K562 (cell line): ENCODE results near the gene LOXL3. TPM values are rescaled to one million over a fixed set of nuclear protein-coding genes. Genes with fewer than 3 reads are reported as not detected.

ENCODE experiments used
- ATAC-seq: fragments of 200-7000 bp; cut with Tn5 transposase; 3 replicates; pipeline ENCODE4 v1.9.1; 2020; ENCODE audit warnings: moderate library complexity
- BruUV-seq: library from RNA; stranded (reverse); fragments of 400-500 nt; replicated peaks from 2 replicates; lab custom pipeline; 2021; lab: Mats Ljungman, UMichigan
- CTCF ChIA-PET: fragments of 300-600 bp; formaldehyde crosslinking; extraction: SDS; loops from one replicate; lab custom pipeline; 2021; ENCODE audit warnings: low intra/inter-chr PET ratio; lab: Yijun Ruan, JAX
- POLR2A ChIA-PET: fragments of 300-600, 350-650 bp; sonication (Branson Sonifier 250); formaldehyde crosslinking; extraction: SDS; loops from one replicate; lab custom pipeline; 2021; ENCODE audit warnings: antibody characterized with exemption, inconsistent platforms; lab: Yijun Ruan, JAX
- DNase-seq, 4 experiments: peaks; one replicate each; pipeline versions ENCODE4 v3.0.0 to v3.0.0-alpha.2; 2011 to 2018; ENCODE audit warnings: low spot score in 3 of 4, mixed read lengths in 3 of 4; ENCODE audit errors: extremely low read depth in 1 of 4
- FAIRE-seq: peaks from 2 replicates; lab custom pipeline; 2011; peaks lifted over from hg19 to GRCh38; lab: Jason Lieb, UNC
- H2AFZ ChIP-seq: 2 replicates; pipeline ENCODE4 v1.6.0; 2011; ENCODE audit warnings: low read depth, low read length, control low read depth, inconsistent platforms
- H3K27ac ChIP-seq: fragments of 200-600 bp; 3 replicates; pipeline ENCODE4 v1.8.0; 2011; ENCODE audit warnings: low read depth, mild to moderate bottlenecking, control low read depth, inconsistent platforms, low read length, moderate library complexity, mixed read lengths; ENCODE audit errors: extremely low read depth
- H3K27me3 ChIP-seq, 2 experiments: fragments of 300-600 bp in 1 of 2; 2 replicates in 1 of 2; 3 replicates in 1 of 2; pipeline versions ENCODE4 v1.6.0 to v1.8.0; 2011; ENCODE audit warnings: inconsistent platforms in 2 of 2, low read length in 2 of 2, mild to moderate bottlenecking in 1 of 2, mixed read lengths in 1 of 2, moderate library complexity in 1 of 2; ENCODE audit not compliant: control insufficient read depth in 2 of 2, insufficient read depth in 2 of 2
- H3K36me3 ChIP-seq: fragments of 300-600 bp; 3 replicates; pipeline ENCODE4 v1.8.0; 2011; ENCODE audit warnings: mild to moderate bottlenecking, low read length, inconsistent platforms; ENCODE audit not compliant: control insufficient read depth, insufficient read depth
- H3K4me1 ChIP-seq, 2 experiments: fragments of 200-600 bp in 1 of 2; replicated peaks in 1 of 2; 2 replicates in 1 of 2; 3 replicates in 1 of 2; pipeline versions ENCODE4 v1.5.1 to v1.8.0; 2011; ENCODE audit warnings: inconsistent platforms in 2 of 2, low read length in 2 of 2, mild to moderate bottlenecking in 1 of 2, mixed read lengths in 1 of 2, moderate library complexity in 1 of 2; ENCODE audit not compliant: control insufficient read depth in 2 of 2, insufficient read depth in 2 of 2
- H3K4me2 ChIP-seq: 2 replicates; pipeline ENCODE4 v1.6.1; 2011; ENCODE audit warnings: low read length, control low read depth, inconsistent platforms, mixed read lengths; ENCODE audit not compliant: insufficient read depth
- H3K4me3 ChIP-seq: fragments of 200-600 bp; sonication (generic), shearing (Covaris generic); 2 replicates; pipeline ENCODE4 v1.5.1; 2016; ENCODE audit warnings: control low read depth, inconsistent platforms
- H3K79me2 ChIP-seq: fragments of 200-600 bp; 3 replicates; pipeline ENCODE4 v1.8.0; 2011; ENCODE audit warnings: low read length, inconsistent platforms; ENCODE audit not compliant: control insufficient read depth, insufficient read depth
- H3K9ac ChIP-seq, 2 experiments: 2 replicates each; pipeline versions ENCODE4 v1.6.0 to v1.6.1; 2011; ENCODE audit warnings: low read depth in 2 of 2, low read length in 2 of 2, control low read depth in 1 of 2, inconsistent platforms in 1 of 2, mild to moderate bottlenecking in 1 of 2, mixed read lengths in 1 of 2; ENCODE audit not compliant: insufficient read depth in 1 of 2
- H3K9me1 ChIP-seq: one replicate; pipeline ENCODE4 v1.6.0; 2011; ENCODE audit warnings: inconsistent platforms, mild to moderate bottlenecking, low read length, moderate library complexity; ENCODE audit not compliant: control insufficient read depth, insufficient read depth
- H3K9me3 ChIP-seq: replicated peaks from 2 replicates; pipeline ENCODE4 v1.5.1; 2011; ENCODE audit warnings: low read depth, low read length, inconsistent platforms; ENCODE audit not compliant: control insufficient read depth, insufficient read depth
- H4K20me1 ChIP-seq: replicated peaks from 2 replicates; pipeline ENCODE4 v1.6.1; 2011; ENCODE audit warnings: low read length, inconsistent platforms, mixed read lengths; ENCODE audit not compliant: control insufficient read depth, insufficient read depth
- DACH1 ChIP-seq: fragments of 450-650 bp; IDR thresholded peaks from 2 replicates; pipeline ENCODE4 v1.6.1; 2018; ENCODE audit not compliant: partially characterized antibody
- FOSL1 ChIP-seq: fragments of 200-800 bp; sonication (Bioruptor generic); conservative IDR thresholded peaks from 2 replicates; pipeline ENCODE4 v1.6.1; 2016; ENCODE audit warnings: missing genetic modification characterization, missing compliant biosample characterization
- JUND ChIP-seq, 2 experiments: IDR thresholded peaks; 2 replicates in 1 of 2; 3 replicates in 1 of 2; pipeline ENCODE4 v1.6.1; 2011; ENCODE audit warnings: borderline replicate concordance in 2 of 2, low read depth in 2 of 2, low read length in 2 of 2, improper control_type of control experiment in 1 of 2, missing biosample characterization in 1 of 2, missing genetic modification characterization in 1 of 2, missing genetic modification reagents in 1 of 2
- in situ Hi-C: fragments of 300-500 bp; cut with MboI; formaldehyde crosslinking; loops from 4 replicates; pipeline ENCODE4 v1.15.0; 2018; ENCODE audit warnings: inconsistent platforms, mixed read lengths
- intact Hi-C: fragments of 100-400 bp; cut with micrococcal nuclease; formaldehyde crosslinking; loops from 2 replicates; pipeline ENCODE4 v1.14.2; 2022
- polyA plus RNA-seq, 8 experiments: library from polyadenylated mRNA; depleted of rRNA in 4 of 8; stranded (reverse) in 5 of 8; unstranded in 3 of 8; fragments of >200 nt; fragmentation: Nextera tagmentation in 2 of 8; fragmentation: Illumina TruSeq in 1 of 8; extraction: Ambion mirVana in 2 of 8; extraction: Trizol in 1 of 8; gene quantifications; 2 replicates each; pipeline versions ENCODE4 v1.2.1 to v1.2.3, GENCODE V29; 2011 to 2014; ENCODE audit warnings: inconsistent platforms in 1 of 8, missing spikeins in 1 of 8
- total RNA-seq, 7 experiments: library from RNA; depleted of rRNA in 6 of 7; stranded (reverse); fragments of >200 nt in 6 of 7; fragmentation: Illumina TruSeq in 2 of 7; extraction: Trizol in 2 of 7; gene quantifications; 2 replicates each; pipeline versions ENCODE4 v1.2.1 to v1.2.3, GENCODE V29; 2011 to 2021; ENCODE audit warnings: low replicate concordance in 1 of 7
- TF ChIP-seq, protein P1 (sequence below), 2 experiments: fragments of 450-650 bp in 1 of 2; sonication (generic) in 1 of 2; formaldehyde crosslinking in 1 of 2; IDR thresholded peaks in 1 of 2; conservative IDR thresholded peaks in 1 of 2; 2 replicates each; pipeline versions ENCODE4 v1.6.1 to v1.8.1; 2016 to 2023; ENCODE audit warnings: mild to moderate bottlenecking in 2 of 2, moderate library complexity in 2 of 2, inconsistent platforms in 1 of 2, missing genetic modification reagents in 1 of 2

Gene LOXL3
- total and polyA plus RNA-seq, 9 of the 15 experiments (the other 6 are each of a cell fraction or from before 2014, with no cell fraction given) = 0.22 to 0.99 (median 0.31) TPM

GRCh38 chr2:74583504-74583903, 29.8 kb upstream of the LOXL3 start:
- Histone ChIP-seq H3K9me1 (no peaks in the 10 kb centered on the region), H3K27me3 (no peaks in the 10 kb centered on the region; a peak in 1 of 5 replicates), H3K4me2 (no peak overlapping the region), H4K20me1 (no peaks in the 10 kb centered on the region), H3K4me3 (no peak overlapping the region), H3K4me1 (peaks cover 3% of the 10 kb centered on the region in 2 experiments; a peak in 3 of 5 replicates), H3K9ac (no peak overlapping the region), H3K36me3 (no peaks in the 10 kb centered on the region), H2AFZ (no peak overlapping the region), H3K27ac (no peak overlapping the region), H3K9me3 (no peaks in the 10 kb centered on the region), H3K79me2 (no peaks in the 10 kb centered on the region)
- ChIA-PET POLR2A (interaction anchor here (0.6 to 1.4 kb wide), 7 partner anchors 9 to 143 kb away, joined by 3 to 5 read pairs (median 3); partner anchors contain the start of gene MRPL53), CTCF (no interaction called here)
- DNase-seq = no peak
- no TSS peak for BruUV-seq
- in situ Hi-C loops = no loop called here
- TF ChIP-seq JUND (IDR thresholded peaks at IDR 0.05; ENCODE audit: borderline replicate concordance, low read depth, low read length) (peak; percentile 41; the same call in 1 of the 2 replicates), JUND (tag; IDR thresholded peaks at IDR 0.05; ENCODE audit: borderline replicate concordance, low read depth, low read length) (no peak), FOSL1 (tag) (0 out of 2 replicates have a peak, but pooled peaks have one; percentile 9), DACH1 (no peak)
- TF ChIP-seq, protein P1, sequence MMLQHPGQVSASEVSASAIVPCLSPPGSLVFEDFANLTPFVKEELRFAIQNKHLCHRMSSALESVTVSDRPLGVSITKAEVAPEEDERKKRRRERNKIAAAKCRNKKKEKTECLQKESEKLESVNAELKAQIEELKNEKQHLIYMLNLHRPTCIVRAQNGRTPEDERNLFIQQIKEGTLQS (IDR thresholded peaks at IDR 0.05) = peak; percentile 57
- TF ChIP-seq, protein P1 (CRISPR knock-in tag; conservative IDR thresholded peaks at IDR 0.05) = no peak
- FAIRE-seq = no peak
- ATAC-seq = no peak
- intact Hi-C loops = loop anchor here (10.0 kb wide), 1 partner anchor 329 kb away; no protein-coding TSS in a partner anchor
